GM18858 (cell line): Measurements from ENCODE around the gene SERTAD1.
"Not testable (repeated sequence)": the region's sequence is repeated elsewhere in the genome, so short reads cannot be mapped to it uniquely, and the experiment has no call there.

Source experiments
- ATAC-seq: cut with Tn5 transposase; IDR thresholded peaks from one replicate; pipeline ENCODE4 v1.9.1; 2021; ENCODE audit not compliant: unreplicated experiment

Gene SERTAD1

DNA sequence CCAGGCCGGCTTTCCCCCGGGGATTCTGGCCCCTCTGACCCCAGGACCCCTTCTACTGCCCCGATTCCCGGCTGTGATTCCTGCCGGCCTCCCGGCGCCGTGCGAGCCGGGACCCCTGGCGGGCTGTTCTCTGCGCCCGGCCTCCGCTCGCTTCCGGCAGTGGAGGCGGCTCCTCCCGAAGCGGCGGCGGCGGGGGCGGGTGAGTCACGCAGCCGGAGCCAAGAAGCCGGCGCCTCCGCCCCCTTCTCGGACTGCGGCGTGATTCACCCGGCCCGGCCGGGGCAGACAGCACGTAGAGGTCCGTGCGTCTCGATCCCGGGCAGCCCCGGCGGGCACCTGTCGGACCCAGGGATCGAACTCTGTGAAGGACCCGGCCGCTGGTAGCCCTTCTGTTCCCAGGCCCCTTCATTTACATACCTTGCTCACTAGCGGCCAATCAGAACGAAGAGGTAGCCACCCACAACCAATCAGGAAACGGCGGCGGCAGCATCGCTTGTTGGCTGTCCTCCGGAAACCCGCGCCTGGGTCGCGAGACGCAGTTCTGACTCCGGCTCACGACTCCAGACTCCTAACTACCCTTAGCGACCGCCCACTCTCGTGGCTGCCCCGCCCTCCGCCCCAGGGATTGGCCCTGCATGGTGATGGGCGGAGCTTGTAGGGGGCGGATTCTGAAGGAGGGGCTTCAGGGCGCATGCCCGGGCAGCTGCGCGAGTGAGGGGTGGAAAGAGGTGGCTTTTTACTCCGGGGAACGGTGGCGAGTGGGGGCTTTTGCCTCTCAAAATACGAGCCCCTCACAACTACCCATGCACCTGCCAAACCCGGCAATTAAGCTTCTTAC lies at the start of gene SERTAD1:
Gene SERTAD1 (minus strand): TSS at position 543 of the 838 bp plus-strand sequence. CDS start 2,446 bp downstream, outside the sequence.
- peak; percentile 69 for ATAC-seq

DNA sequence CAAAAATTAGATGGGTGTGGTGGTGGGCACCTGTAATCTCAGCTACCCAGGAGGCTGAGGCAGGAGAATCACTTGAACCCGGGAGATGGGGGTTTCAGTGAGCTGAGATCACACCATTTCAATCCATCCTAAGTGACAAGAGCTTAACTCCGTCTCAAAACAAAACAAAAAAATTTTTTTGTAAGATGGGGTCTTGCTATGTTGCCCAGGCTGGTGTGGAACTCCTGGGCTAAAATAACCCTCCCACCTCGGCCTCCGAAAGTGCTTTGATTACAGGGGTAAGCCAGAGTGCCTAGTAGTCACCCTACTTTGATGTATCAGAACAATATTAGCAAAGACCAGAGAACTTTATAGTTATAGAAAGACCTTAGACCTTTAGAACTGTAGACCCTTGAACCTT lies 48.9 kb upstream of the SERTAD1 start:
- ATAC-seq, result no peak

DNA sequence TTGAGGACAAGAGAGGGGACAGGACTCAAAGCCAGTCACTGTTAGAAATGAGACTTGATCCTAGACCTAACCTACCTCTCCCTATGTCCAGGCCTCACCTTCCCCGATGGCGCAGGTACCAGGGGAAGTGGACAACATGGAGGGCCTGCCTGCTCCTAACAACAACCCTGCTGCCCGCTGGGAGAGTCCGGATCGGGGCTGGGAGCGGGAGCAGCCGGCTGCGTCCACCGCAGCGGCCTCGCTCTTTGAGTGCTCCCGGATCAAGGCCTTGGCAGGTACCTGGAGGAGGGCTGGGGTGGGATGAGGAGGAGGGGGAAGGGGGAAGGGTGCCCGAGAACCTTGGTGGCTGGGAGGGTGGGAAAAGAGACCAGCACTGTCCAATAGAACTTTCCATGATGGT lies 46.7 kb upstream of the SERTAD1 start:
- ATAC-seq, result no peak

GRCh38 chr19:40471111-40471510 lies 45.3 kb upstream of the SERTAD1 start:
- no peak for ATAC-seq

DNA sequence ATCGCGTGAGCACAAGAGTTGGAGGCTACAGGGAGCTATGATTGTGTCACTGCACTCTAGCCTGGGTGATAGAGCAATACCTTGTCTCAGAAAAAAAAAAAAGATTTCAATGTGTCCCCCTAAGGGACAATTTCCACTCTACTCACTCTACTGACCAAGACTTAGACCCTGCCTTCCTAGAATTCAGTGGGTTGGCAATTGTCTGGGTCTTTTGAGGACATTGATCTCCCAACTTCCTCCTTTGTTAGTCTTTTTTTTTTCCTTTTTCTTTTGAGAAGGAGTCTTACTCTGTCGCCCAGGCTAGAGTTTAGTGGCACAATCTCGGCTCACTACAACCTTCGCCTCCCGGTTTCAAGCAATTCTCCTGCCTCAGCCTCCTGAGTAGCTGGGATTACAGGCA lies 43.2 kb upstream of the SERTAD1 start:
- no peak for ATAC-seq

DNA sequence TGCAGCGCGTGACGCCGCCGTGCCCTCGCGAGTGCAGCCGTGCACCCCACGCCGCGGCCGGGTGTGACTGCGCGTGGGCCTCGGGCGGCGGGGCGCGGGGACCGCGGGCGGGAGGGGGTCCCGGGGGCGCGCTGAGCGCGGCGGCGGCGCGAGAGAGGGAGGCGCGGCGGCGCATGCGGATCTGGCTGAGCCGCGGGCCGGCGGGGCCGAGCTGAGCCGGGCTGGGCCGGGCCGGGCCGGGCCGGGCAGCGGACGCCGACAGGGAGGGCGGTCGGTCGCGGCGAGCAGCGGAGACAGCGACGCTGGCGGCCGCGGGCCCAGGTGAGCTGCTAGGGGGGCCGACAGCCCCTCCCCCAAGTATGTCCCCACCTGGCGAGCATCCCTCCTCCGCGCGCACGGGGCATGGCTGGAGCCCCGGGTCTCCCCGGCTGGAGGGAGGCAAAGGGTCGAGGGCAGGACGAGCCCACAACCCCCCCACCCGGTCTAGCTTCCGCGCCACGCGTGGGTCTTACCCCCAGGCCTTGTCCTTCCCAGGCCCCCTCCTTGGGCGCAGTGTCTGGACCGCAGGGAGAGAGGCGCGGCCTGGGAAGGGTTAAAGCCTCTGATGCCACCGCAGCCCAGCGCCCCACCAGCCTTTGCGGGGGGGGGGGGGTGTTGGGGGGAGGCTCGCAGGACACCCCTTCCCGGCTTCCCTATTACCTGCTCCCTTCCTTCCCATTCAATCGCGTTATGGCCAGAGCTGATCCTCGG lies 41.4 kb upstream of the SERTAD1 start, which contains the start of gene SPTBN4:
Gene SPTBN4 (plus strand): TSS at position 17 of the 750 bp plus-strand sequence. CDS start 5,621 bp downstream, outside the sequence.
- no peak for ATAC-seq

DNA sequence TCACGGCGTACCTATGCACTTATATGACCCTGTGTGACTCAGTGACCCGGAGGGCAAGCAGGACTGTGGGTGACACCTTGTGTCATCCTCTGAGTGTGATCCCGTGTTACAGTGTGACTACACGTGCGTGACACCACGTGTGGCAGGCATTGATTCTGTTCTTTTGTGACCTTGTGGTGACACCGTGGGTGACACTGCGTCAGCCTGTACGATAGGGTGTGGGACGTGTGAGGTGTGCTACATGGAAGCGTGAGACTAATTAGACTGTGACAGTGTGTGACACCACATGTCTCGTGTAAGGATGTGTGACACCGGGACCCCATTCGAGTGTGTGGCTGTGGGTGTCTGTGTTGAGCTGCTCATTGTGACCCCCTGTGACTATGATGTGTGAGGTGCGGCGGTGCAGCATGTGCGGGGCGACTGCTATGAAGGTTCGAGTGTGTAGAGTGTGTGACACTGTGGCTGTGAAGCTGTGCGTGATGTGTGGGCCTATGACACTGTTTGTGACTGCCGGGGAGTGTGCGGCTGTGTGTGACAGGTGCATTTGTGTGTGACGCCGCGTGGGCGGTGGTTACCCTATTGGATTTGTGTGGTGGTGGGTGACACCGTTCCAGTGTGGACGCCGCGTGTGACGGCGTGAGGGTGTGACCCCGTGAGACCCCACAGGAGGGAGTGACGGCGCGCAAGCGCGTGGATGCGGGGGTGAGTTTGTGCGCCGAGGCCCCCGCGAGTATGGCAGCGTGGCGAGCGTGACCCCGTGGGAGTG lies 40.6 kb upstream of the SERTAD1 start:
- ATAC-seq, result peak; percentile 27

- peak; percentile 65 for ATAC-seq
These were observed 39.9 kb upstream of the SERTAD1 start, which contains the start of gene BLVRB for GRCh38 chr19:40465557-40466218. TSS of gene BLVRB (minus strand) at chr19:40465745. CDS start at chr19:40465688, 57 bp downstream.

DNA sequence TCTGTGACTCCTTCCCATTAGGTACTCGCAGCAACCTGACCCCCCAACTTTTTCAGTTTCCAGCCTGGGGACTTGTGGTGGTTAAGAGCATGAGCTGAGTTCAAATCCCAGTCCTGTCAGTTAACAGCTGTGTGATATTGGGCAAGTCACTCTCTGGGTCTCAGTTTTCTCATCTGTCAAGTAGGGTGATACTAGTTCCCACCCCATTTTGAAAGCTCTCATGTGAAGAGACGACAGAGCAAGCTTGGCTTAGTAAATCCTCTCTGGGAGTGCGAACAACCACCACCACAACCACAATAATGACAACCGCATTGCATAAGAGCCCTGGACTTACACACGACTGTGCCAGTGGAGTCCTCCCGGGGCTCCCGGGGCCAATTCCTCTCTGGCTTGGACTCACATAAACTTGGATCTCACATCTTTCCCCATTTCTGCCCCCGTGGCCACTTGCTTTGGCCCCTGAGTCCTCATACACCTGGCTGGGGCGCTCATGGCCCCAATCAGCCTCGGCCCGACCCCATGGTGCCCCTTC lies 39.3 kb upstream of the SERTAD1 start:
- no peak for ATAC-seq

- ATAC-seq, result no peak
These were observed 38.5 kb upstream of the SERTAD1 start for GRCh38 chr19:40464059-40465024.

- not testable (repeated sequence) for ATAC-seq
These were observed 37.8 kb upstream of the SERTAD1 start for GRCh38 chr19:40463587-40464037.

DNA sequence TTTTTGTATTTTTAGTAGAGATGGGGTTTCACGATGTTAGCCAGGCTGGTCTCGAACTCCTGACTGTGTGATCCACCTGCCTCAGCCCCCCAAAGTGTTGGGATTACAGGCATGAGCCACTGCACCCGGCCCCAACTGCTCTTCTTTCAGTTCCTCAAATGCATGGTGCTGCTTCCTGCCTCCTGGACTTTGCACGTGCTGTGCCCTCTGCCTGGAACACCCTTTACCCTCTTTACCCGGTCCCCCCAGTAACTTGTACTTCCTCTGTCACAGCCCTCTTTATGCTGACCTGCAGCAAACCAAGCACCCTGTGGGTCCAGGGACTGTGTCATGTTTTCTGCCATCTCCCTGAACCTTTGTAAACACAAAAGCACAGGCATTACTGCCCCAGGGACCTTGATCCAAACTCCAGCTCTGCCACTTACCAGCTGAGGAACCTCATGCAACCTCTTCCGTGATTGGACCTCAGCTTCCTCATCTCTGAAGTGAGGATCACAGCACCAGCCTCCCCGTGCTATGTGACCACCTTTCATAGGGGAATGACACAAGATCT lies 36.0 kb upstream of the SERTAD1 start:
- no peak for ATAC-seq

- no peak for ATAC-seq
These were observed 34.4 kb upstream of the SERTAD1 start for GRCh38 chr19:40460185-40460584.

GRCh38 chr19:40458597-40458974 lies 32.8 kb upstream of the SERTAD1 start:
- ATAC-seq, result no peak

DNA sequence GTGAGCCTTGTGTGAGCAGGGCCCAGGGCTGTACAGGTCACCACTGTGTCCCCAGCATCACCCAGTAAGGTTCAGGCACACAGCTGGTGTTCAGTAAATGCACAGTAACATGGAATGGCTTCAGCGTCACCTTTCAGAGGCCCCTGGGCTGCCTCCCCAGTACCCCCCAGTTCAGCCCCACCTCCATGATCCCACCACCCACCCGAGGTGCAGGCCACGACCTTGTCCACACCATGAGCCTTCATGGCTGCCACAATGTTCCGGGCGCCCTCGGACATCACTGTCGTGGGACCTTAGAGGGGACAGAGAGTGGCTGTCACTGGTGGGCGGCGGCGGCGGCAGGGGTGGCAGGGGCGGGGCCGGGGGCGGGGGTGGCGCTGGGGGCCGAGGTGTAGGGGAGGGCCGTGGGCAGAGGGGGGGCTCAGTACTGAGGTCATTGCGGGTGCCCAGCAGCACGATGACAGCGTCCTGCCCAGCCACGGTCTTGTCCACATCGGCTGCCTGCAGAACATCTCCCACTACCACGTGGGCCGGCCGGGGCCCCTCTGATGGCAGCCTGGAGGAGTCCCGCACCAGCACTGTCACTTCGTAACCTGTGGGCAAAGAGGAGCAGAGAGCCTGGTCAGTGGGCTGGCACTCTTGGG lies 32.3 kb upstream of the SERTAD1 start:
- ATAC-seq, result no peak

DNA sequence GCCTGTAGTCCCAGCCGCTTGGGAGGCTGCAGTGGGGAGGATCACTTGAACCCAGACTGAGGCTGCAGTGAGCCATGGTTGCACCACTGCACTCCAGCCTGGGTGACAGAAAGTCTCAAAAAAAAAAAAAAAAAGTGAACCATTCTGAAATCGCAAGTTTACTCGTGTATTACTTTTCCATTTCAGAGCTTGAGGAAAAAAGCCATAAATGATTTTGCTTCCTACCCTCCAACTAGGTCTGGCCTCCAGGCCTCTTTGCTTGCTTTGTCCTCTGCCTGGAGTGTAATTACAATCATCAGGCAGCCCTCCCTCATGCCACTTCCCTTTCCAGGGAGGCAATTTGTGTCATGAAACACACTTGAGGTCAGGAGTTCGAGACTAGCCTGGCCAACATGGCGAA lies 31.3 kb upstream of the SERTAD1 start:
- ATAC-seq, result no peak

DNA sequence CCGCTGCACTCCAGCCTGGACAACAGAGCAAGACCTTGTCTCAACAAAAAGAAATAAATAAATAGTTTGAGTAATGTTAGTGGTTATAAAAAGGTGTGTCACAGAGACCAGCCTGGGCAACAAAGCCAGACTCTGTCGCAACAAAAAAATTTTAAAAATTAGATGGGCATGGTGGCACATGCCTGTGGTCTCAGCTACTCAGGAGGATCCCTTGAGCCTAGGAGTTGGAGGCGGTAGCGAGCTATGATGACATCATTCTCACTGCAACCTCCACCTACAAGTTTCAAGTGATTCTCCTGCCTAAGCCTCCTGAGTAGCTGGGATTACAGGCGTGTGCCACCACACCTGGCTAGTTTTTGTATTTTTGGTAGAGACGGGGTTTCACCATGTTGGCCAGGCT lies 28.2 kb upstream of the SERTAD1 start:
- not testable (repeated sequence) for ATAC-seq

DNA sequence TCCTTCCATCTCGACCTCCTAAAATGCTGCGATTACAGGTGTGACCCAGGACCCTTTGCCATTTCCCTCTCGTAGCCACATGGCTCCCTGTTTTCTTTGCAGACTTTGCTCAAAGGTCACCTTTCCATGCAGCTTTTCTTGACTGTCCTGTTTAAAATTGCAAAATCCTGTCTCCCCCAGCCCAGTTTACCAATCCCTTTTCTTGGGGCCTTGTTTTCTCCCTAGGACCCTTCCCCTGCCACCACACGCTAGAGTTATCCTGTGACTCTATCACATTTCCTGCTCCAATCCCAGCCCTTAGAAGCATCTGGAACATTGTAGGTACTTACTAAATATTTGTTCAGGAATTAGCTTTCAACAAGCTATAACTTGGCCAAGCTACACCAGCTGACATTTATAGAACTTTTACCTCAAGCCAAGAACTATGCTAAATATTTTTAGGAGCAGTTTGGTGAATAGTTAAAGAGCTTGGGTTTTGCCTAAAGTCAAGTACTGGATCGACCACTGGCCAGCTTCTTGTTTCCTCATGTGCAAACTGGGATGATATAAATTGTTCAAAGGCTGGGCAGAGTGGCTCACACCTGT lies 27.5 kb upstream of the SERTAD1 start:
- ATAC-seq, result no peak
